HG03342 (cell line): ENCODE measurements around the gene FTCD.

Source experiments
- ATAC-seq: cut with Tn5 transposase; IDR thresholded peaks from one replicate; pipeline ENCODE4 v1.9.1; 2021; ENCODE audit warnings: mild to moderate bottlenecking, moderate library complexity; ENCODE audit not compliant: unreplicated experiment

Gene FTCD

DNA sequence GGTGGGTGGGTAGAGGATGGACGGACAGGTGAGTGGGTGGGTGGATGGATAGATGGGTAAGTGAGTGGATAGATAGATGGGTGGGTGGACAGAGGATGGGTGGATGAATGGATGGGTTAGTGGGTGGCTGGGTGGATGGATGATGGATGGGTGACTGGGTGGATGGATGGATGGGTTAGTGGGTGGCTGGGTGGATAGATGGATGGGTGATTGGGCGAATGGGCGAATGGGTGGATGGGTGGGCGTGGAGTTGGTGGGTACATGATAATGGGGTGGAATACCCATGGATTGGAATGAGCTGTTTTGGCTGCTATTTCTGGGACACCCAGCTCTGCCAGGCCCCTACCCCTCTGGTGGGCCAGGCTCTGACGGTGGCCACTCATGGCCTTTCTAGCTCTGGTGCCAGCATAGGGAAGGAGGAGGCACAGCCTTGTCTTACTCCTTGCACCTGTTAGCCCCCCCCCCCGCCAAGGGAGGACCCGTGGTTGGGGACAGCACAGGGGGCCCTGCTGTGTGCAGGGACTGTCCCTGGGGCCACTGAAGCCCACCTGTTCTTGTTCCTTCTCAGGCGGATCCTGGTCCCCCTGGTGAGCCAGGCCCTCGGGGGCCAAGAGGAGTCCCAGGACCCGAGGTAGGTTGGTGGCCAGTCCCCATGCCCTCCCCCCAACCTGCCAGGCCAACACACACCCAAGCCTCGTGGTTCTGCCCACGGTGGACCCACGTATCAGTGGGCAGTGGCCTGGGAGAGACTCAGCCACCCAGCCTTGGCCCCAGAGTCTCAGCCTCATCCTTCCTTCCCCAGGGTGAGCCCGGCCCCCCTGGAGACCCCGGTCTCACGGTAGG lies 31.1 kb downstream of the FTCD start:
- ATAC-seq = no peak

DNA sequence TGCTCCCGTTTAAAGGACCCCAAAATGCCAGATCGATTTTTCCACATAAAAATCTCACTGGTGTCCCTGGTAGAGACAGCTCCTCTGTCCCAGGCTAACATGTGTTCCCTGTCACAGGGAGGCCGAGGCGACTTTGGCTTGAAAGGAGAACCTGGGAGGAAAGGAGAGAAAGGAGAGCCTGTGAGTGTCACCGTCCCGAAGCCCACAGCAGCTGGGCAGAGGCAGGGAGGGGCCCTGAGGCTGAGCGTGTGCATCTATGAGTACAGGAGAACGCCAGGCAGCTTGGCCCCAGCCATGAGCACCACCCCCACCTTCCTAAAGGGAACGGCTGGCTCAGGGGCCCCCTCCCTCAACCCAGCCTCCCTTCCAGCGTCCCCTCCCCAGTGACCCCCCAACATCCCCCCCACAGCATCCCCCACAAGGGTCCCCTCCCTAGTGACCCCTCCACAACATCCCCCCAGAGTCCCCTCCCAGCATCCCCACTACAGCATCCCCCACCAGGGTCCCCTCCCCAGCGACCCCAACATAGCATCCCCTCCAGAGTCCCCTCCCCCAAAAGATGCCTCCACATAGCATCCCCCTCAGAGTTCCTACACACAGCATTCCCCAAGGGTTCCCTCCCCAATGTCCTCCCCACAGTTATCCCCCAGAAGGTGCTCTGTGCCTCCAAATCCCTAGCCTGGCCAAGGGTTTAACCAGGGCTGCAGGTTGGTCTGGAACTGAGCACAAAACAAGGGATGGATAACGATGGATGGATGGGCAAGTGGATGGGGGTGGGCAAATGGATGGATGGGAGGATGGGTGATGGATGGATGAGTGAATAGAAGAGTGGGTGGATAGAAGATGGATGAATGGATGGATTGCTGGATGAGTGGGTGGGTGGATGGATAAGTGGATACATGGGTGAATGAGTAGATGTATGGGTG lies 32.4 kb downstream of the FTCD start:
- ATAC-seq = no peak

DNA sequence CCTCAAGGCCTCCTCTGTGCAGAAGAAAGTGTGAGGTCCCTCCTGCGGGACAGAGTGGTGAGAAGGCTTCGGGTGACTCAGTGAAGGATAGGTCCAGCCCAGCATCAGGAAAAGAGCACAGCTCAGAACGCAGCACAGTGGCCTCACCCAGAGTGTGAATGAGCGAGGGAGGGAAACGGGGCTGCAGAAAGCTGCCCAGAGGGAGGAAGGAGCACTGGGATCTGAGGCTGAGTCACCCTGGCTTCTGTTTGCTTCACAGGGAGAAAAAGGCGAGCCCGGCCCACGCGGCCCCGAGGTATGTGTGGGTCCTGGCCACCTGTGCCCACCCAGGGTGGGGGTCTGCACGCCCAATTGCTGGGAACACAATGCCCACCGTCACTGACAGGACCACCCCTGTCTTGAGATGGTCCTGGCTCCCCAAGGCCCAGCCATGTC lies 33.1 kb downstream of the FTCD start:
- no peak for ATAC-seq

DNA sequence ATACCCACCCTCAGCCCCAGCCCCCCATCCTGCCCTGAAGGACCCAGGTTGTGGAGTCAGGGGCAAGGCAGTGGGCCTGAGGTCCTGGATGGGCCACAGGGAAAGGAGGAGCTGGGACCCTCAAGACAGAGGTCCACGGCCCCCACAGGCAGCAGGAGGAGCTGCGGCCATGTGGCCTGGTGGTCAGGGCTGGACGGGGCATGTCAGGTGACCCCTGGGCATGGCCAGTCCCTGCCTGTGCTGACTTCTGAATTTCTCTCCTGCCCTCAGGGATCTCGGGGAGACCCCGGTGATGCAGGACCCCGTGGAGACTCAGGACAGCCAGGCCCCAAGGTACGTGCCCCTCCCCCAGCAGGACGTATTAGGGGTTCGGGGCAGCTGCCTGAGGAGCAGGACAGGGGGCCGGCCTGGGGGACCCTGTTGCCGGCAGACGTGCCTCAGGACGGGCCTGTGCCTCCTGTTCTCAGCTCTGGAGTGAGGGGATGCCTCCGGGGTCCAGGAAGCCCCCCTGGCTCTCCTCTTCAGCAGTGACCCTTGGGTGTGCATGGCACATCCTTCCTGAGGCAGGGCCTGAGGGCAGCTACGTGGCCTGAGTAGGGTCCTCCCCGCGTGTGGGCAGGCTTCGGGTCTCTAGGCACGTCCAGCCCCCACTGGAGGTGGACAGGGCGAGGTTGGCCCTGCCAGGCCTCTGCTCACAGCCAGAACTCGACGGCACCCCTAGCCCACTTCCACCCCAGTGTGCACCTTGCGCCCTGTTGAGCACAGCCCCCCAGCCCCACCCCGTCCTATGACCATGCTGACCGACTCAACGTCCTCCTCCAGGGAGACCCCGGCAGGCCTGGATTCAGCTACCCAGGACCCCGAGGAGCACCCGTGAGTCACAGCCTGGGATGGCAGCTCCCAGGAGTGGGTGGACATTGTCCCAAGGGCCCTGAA lies 33.8 kb downstream of the FTCD start:
- no peak for ATAC-seq

DNA sequence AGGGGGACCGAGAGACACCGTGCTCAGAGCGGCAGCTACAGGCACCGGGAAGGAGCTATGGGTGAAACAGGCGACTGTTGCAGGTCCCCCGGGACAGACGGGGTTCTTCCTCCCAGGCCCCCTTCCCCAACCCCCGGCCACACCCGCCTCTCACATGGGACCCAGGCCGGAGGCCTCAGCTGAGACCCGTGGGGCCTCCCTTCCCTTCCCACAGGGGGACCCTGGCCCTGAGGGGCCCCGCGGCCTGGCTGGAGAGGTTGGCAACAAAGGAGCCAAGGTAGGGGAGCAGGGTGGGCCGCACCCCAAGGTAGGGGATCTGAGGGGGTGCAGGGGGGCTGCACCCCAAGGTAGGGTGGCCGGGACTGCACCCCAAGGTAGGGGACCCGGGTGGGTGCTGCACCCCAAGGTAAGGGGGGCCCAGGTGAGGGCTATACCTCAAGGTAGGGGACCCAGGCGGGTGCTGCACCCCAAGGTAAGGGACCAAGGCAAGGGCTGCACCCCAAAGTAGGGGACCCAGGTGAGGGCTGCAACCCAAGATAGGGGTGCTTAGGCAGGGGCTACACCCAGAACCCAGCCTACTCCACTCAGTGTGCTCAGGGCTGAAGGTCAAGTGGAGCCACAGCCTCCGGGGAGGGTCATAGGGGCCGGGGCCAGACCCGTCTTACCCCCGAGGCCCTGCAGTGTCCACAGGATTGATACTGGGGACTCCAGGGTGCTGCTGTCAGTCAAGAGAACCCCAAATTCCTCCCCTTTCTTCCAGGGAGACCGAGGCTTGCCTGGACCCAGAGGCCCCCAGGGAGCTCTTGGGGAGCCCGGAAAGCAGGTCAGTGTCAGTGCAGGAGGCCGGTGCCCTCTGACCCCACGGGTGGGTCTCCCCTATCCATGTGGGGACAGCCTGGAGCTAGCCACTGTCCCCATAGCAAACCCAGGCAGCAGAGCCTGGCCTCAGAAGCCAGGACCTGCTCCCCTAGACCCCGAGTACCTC lies 34.8 kb downstream of the FTCD start:
- ATAC-seq = no peak

DNA sequence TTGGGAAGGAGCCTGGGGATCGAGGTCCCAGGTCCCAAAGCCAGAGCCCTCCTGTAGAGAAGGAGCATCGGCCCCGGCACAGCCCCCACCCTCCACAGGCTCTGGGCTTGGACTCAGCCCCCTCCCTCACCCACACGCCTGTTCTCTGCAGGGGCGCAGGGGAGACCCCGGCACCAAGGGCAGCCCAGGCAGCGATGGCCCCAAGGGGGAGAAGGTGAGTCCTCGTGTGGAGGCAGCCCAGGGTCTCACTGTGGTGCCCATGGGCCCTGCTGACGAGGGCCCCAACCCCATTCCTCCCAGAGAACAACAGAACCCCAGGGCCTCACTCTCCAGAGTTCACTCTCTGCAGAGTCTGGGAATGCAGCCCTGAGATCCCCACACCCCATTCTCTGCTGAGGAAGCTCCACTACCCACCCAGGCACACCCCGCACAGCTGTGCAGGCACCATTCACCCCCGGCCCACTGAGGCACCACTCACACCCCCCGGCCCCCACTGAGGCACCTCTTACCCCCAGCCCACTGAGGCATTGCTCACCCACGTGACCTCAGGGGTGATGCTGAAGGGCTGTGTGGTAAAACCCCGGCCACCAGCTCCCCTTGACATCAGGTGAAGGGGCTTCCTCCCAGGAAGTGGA lies 35.6 kb downstream of the FTCD start:
- no peak for ATAC-seq

DNA sequence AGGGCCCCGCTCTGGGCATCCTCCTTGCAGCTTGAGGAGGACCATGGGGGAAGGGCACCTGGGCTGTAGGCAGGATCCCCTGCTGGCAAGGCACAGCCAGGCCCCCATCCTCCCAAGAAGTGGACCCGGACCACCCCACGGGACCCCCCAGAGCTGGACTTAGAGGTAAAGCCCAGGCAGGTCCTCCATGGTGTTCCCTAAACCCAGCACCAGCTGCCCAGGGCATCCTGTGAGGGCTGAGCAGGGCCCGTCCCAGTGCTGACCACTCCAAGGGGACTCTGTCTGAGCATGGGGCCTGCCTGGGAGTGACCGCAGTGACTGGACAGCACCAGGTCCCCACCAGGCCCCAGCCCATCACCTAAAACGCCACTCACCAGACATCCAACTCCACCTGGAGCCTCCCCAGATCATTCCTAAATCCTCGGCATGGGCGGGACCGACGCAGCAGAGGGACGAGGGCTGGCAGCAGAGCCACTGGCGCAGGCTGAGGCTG lies 36.2 kb downstream of the FTCD start:
- no peak for ATAC-seq

DNA sequence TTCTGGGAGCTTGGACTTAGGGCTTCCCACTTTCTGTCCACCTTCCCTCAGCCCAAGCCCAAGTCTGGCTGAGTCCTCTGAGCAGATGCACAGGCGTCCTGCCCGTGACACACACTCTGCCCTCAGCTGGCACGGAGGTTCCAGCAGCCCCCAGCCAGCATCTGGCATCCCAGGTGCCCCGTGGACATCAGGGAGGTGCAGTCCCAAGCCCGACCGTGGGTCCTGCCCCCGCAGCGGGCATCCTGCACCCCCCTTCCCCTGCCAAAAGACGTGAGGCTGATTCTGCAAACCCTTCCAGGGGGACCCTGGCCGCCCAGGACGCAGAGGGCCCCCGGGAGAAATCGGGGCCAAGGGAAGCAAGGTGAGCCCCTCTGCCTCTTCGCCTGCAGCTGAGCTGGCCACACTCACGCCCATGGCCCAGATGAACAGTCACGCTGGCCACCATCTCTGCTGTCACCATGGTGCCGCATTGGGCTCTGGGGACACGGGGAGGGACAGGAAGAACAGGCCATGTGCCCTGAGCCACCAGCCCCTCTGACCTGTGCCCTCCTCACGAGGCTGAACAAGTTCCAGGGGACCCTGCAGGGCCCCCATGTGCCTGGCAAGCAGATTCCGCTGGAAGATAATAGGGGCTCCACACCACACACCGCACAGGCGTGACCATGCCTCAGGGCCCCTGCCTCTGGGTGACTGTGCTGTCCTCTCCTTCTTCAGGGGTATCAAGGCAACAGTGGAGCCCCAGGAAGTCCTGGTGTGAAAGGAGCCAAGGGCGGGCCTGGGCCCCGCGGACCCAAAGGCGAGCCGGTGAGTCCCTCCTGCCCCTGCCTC lies 36.8 kb downstream of the FTCD start:
- ATAC-seq = no peak

DNA sequence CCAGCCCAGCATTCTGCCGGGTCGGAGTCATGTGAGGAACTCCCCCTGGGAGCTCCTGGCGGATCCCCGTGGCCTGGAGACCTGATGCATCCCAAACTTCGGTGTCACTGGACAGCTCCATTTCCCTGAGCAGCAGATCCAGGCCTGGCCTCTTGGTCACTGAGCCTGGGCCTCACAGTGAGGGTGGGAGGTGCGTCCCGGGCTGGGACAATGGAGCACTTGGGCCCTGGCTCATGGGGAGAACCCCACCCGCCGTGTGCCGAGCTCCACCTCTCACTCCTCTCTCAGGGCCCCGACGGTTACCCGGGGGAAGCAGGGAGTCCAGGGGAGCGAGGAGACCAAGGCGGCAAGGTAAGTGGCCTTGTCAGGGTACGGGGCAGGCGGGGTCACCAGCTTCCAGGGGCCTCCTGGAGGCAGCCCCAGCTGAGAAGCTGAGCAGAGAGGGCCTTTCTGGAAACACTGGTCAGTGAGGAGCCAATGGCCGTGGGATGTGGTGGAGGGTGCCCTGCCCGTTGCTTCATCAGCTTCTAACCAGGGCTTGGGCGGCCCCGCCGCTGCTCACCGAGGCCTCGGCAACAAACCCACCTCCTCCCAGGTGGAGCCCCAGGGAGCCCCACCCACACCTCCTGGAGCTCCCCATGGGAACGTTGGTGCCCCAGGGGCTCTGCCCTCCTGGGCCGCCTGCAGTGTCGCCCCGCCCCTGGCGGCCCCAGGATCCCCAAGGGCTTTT lies 37.6 kb downstream of the FTCD start:
- ATAC-seq = no peak

DNA sequence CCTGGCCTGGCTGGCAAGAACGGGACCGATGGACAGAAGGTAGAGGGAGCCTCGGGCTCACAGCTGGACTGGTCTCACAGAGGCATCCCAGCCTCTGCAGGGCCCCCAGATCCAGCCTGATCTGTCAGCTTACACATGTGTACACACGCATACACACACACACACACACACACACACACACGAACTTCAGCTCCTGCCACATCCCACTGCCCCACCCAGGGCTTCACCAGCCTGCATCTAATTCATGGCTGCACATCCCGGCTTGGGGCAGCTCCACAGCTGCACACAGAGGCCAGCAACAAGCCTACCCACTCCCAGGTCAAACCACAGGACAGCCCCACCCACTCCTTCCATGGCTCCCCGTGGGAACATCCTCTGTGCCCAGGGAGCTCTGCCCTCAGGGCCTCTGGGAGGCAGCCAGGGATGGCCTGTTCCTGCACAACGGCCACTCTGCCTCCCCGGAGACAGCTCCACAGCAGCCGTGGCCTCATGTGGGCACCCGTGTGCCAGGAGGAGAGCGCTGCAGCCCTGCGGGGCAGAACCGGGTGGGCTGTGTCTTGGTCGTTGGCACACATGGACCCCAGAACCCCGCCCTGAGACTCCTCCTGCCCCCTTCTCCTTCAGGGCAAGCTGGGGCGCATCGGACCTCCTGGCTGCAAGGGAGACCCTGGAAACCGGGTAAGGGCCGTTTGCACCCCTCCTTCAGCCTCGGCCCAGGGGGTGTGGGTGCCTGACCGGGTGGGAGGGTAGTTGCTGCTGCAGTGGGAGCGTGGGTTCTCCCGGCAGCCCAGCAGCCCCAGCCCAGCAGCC lies 38.4 kb downstream of the FTCD start:
- ATAC-seq = no peak

DNA sequence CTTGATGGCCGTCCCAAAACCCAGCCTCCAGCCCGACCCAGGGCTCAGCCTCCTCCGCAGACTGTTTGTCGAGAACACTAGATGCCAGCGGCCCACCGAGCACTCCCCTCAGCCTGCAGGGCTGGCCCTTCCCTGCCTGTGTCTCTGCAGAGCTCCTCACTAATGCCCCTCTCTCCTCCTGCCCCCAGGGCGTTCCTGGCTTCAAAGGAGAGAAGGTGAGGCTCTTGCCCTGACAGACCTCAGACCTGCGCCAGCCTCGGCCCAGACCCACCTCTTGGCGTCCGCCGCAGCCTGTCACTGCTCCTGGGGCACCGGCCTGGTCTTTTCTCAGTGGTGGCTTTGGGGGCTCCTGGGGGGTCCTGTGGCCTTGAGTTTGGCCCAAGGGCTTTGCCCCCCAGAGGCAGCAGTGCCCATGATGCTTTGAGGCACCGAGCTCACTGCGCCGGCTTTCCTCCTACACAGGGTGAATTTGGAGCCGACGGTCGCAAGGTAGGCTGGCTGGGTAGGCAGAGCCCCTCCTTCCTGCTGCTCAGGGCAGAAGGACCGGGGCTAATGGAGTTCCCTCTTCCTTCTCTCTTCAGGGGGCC lies 39.1 kb downstream of the FTCD start:
- ATAC-seq = no peak

DNA sequence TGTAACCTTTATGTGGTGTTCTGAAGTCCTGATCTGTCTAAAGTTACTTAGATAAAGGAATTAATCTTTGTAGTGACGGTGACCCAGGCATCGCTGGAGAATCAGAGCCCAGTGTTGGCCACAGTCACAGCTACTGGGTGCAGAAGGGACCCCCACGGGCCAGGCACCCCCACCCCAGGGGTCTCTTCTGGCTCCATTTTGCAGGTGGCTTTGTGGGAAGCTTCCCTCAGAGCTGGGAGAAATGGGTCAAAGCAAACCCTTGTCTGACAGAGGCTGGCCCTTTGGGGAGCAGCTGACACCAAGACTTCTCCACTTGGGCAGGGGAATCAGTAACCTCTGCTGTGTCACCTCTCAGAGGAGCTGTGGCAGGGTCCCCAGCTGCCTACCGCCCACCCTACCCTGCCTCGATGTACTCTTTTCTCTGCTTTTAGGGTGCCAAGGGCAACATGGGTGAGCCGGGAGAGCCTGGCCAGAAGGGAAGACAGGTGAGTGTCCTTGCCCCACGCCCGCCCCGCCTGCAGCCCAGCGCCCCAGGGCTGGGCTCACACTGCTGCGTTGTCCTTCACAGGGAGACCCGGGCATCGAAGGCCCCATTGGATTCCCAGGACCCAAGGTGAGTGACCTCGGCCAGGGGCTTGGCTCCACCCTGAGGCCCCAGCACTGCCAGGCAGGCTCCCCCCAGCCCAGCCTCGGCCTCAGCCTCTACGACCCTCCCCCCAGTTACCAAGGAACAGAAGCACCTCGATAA lies 39.8 kb downstream of the FTCD start:
- no peak for ATAC-seq

DNA sequence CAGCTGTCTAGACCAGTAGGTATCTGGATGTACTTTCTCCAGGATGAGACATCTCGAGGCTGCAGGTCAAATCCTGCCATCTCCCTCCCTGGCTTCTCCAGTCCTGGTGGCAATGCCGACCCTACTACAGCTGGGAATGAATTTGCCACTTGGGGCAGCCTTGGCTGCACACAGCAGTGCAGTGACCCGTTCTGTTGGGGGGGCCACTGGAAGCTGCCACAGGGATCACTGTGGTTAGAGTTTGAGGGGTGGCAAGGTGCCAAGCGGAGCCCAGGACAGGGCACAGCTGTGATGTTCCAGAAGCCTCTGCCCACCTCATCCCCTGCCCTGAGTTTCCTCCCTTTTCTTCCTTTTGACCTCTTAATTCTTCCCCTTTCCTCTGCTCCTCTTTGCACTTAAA lies 40.4 kb downstream of the FTCD start:
- ATAC-seq = no peak

DNA sequence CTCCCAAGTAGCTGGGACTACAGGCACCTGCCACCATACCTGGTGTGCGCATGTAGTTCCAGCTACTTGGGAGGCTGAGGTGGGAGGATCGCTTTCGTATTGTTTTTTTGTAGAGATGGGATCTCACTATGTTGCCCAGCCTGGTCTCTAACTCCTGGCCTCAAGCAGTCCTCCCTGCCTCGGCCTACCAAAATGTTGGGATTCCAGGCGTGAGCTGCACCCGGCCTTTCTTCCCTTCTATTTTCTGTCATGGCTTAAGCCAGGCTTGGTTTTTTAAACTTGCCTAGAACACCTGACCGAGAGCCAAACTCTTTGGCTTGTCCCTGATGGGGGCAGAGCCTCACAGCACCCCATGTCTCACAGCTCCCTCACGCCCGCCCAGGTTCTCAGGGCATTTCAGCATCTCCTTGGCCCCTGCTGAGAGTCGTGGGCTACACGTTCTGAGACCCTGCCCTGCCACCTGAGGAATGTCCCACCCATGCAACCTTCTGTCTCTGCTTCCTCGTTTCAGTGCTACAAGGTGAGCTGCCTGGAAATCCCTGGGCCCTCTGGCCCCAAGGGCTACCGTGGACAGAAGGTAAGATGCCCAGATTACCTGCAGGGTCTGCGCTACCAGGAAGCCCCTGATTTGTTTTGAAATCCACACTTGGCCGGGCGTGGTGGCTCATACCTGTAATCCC lies 41.7 kb downstream of the FTCD start:
- no peak for ATAC-seq

DNA sequence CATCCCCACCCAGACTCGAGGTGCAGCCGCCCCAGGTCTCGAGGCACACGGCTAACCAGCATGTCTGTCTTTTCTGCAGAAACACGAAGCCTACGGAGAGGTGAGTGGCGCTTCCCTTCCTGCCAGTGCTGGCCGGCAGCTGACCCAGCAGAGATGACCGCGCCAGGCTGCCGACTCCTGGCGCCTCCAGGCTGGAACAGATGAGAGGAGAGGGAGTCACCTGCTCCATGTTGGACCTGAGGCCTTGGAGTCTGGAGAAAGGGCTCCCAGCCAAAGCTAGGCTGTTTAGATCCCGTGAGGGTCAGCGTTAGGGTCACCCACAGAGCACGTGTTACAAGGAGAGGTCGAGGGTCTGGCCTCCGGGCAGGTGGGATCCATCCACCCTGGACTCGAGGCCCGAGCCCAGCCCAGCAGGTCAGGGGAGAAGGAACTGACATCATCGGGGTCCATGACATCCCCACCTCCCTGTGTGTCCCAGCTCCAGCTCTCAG lies 42.6 kb downstream of the FTCD start:
- ATAC-seq = no peak
